Measurements from ENCODE around the gene ATG9A. TPM values are rescaled to one million over a fixed set of nuclear protein-coding genes. Genes with fewer than 3 reads are reported as not detected.
"Not testable (repeated sequence)": the region's sequence is repeated elsewhere in the genome, so short reads cannot be mapped to it uniquely, and the experiment has no call there.

Gene ATG9A
- polyA plus RNA-seq, 6 donors from 2014 or later = 12.6 to 25.4 (median 18.1) TPM

DNA sequence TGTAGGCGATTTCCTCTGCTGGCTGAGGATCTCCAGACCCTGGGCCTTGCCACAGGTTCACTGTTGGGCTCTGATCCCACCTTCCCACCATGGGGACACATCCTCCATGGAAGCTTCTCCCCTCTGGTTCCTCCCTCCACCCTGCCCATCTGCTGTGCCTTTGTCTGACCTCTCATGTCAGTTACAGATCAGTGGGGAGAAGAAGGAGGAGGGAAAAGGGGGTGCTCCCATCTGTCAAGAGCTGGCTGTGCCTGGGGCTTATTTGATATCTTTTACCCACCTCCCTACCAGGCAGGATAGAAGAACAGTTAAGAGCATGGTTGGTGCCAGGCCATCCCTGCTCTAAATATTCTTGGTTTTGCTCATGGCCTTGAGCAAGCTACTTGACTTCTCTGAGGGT lies 37.5 kb upstream of the ATG9A start:
- peaks cover 0 to 2% (median 0%) of the 10 kb centered on the region in 3 donors for H3K27me3 Mint-ChIP-seq
- H3K27ac Mint-ChIP-seq = no peak overlapping the region
- no peaks in the 10 kb centered on the region for H3K4me1 Mint-ChIP-seq
- H3K9me3 Mint-ChIP-seq = no peaks in the 10 kb centered on the region
- H3K4me3 Mint-ChIP-seq = no peak overlapping the region
- no peaks in the 10 kb centered on the region for H3K36me3 Mint-ChIP-seq
- ATAC-seq (ENCODE audit: low read depth in 2 of 2) = no peak
- no peak for DNase-seq

DNA sequence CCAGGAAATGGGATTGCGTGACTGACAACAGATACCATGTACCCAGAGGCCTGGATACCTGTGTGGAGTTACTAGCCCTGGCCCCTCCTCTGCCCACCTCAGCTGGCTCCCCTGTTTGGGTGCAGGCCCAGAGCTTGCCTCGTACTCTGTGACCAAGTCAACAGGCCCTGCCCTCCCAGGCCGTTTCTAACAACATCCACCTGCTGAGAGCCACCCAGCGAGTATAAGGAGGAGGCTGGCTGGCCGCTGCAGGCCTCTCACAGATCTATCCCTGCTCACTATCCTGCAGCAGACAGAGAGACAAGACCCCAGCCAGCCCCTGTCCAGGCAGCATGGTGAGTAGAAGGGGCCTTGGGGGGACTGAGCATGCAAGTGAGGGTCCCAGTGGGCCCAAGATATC lies 36.8 kb upstream of the ATG9A start:
- H3K27ac Mint-ChIP-seq = no peak overlapping the region
- no peaks in the 10 kb centered on the region for H3K9me3 Mint-ChIP-seq
- H3K4me1 Mint-ChIP-seq = no peaks in the 10 kb centered on the region
- DNase-seq = no peak
- no peak overlapping the region for H3K4me3 Mint-ChIP-seq
- H3K27me3 Mint-ChIP-seq = peaks cover 0 to 5% (median 0%) of the 10 kb centered on the region in 3 donors
- H3K36me3 Mint-ChIP-seq = no peaks in the 10 kb centered on the region
- no peak for ATAC-seq (ENCODE audit: low read depth in 2 of 2)

DNA sequence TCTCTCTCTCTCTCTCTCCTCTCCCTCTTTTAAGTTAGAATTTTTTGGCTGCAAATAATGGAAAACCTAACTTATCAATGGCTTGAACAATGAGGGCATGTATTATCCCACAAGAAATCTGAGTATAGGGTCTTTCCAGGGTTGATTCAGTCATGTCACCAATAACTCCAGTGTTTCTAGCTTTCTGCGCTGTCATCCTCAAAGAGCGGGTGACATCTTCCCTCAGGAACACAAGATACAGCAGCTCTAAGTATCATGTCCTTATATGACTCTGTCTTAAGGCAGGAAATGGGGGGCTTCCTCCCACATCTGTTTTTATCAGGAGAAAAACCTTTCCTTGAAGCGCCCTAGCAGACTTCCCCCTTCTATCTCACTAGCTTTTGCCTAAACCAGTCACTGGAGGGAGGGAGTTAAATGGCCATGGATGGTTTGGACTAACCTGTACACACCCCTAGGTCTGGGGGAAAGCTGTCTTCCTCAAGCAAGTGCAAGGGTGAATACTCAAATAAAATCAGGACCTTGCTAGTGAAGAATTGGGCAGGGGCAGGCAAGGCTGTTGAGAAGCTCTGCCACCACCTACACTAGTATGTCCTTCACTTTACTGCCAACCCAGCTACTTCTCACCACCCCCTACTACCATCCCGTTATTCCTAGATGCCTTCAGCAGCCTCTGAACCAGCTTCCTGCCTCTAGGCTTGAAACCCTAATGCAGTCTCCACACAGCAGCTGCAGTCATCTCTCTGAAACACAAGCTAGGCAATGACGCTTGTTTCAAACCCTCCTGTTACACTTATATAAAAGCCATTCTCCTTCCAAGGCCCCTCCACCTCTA lies 31.8 kb upstream of the ATG9A start:
- peak overlapping the region in 1 of 8 donors; percentile 43 for H3K4me3 Mint-ChIP-seq

DNA sequence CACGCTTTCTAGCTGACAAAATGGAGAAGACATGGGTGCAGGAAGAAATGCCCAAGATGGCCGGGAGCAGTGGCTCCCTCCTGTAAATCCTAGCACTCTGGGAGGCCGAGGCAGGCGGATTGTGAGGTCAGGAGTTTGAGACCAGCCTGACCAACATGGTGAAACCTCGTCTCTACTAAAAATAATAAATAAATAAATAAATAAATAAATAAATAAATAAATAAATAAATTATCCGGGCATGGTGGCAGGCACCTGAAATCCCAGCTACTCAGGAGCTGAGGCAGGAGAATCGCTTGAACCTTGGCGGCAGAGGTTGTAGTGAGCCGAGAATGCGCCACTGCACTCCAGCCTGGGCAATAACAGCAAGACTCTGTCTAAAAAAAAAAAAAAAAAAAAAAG lies 29.5 kb upstream of the ATG9A start:
- H3K9me3 Mint-ChIP-seq; H3K36me3 Mint-ChIP-seq; H3K4me3 Mint-ChIP-seq; H3K27me3 Mint-ChIP-seq; H3K27ac Mint-ChIP-seq; ATAC-seq (ENCODE audit: low read depth in 2 of 2); DNase-seq: not testable (repeated sequence)
- peaks cover 7 to 12% (median 8%) of the 10 kb centered on the region in 3 donors for H3K4me1 Mint-ChIP-seq

More for the DNA sequence above, 31.8 kb upstream of the ATG9A start:
- peaks cover 0 to 5% (median 0%) of the 10 kb centered on the region in 3 donors for H3K27me3 Mint-ChIP-seq
- no peak overlapping the region for H3K27ac Mint-ChIP-seq
- H3K4me1 Mint-ChIP-seq = no peaks in the 10 kb centered on the region
- peaks cover 0 to 1% (median 0%) of the 10 kb centered on the region in 7 donors for H3K9me3 Mint-ChIP-seq
- DNase-seq (no peak), ATAC-seq (ENCODE audit: low read depth in 2 of 2) (no peak)
- H3K36me3 Mint-ChIP-seq = no peaks in the 10 kb centered on the region

DNA sequence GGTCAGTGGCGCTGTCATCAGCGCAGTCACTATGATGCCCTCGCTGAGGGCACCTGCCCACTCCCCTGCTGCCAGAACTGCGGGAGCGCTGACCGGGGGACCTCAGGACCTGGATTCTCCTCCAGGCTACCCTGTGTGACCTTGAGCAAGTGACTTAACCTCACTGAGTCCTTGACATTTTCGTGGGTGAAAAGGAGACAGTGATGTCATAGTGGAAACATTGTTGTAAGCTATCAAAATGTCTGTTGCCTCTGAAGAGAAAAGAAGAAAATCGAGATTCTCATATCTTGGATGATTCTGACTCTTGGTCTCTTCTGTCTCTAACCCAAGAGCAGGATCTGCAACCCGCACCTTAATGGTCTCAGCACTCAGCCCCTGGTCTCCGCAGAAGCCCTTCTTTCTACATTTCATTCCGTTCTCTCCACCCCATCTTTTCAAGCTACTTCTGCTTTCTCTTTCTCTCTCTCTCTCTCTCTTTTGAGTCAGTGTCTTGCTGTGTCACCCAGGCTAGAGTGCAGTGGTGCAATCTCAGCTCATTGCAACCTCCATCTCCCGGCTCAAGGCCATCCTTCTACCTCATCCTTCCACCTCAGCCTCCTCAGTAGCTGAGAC lies 25.3 kb upstream of the ATG9A start:
- Mint-ChIP-seq H3K27me3 (no peaks in the 10 kb centered on the region), H3K4me1 (peaks cover 36 to 45% (median 44%) of the 10 kb centered on the region in 3 donors), H3K27ac (peak overlapping the region; percentile 85 to 97 (median 91)), H3K36me3 (peaks cover 0 to 7% of the 10 kb centered on the region in 2 donors), H3K9me3 (no peaks in the 10 kb centered on the region), H3K4me3 (peak overlapping the region; percentile 78 to 95 (median 90))
- ATAC-seq (ENCODE audit: low read depth in 2 of 2) (peak; percentile 47), DNase-seq (peak; percentile 67)

DNA sequence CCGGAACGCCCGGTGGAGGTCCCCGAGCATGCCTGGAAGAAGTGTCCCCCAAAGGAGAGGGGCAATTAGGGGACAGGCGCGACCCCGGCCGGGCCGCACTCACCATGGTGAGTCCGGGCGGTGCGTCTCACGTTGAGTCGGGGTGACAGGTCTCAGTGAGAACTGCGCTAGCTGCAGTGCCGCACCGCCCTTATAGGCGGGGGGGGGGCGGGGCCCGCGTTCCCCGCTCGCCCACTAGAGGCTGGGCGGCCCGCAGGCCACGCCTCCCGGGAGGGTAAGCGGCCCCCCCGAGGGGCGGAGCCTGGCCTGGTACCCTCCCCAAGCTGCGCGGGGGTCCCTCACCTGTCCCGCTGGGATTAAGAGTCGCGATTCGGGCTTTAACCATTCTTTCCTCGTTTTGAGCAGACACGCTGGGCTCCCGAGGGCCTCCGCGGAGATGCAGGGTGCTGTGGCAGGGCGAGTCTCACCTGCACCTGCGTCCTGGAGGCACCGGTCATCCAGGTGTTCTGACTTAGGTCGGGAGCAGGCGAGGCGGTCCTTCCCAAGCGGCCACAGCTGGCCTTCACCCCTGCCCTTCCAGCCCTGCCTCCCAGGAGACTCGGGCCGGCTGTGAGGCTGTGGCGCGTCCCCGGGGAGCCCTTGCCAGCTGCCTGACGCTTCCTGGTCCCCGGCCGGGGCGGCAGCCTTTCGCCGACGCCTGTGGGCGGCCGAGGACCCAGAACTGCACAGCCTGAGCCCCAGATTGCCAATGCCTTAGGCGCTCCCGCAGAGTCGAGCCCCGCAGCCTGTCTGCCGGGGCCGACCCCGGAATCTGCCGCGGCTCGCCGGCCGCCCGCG lies 24.5 kb upstream of the ATG9A start, which contains the start of gene TUBA4A:
Gene TUBA4A (minus strand): TSS at position 166 of the 837 bp plus-strand sequence. CDS start 60 bp downstream, at position 106.
- Mint-ChIP-seq H3K36me3 (peaks cover 0 to 7% of the 10 kb centered on the region in 2 donors), H3K4me3 (peak within 1 kb of the TSS; percentile 78 to 95 (median 90)), H3K9me3 (no peaks in the 10 kb centered on the region), H3K27me3 (no peaks in the 10 kb centered on the region), H3K4me1 (peaks cover 43 to 52% (median 51%) of the 10 kb centered on the region in 3 donors), H3K27ac (peak within 1 kb of the TSS; percentile 85 to 97 (median 94))
- ATAC-seq (ENCODE audit: low read depth in 2 of 2) (peak; percentile 78 to 79), DNase-seq (peak; percentile 88)

DNA sequence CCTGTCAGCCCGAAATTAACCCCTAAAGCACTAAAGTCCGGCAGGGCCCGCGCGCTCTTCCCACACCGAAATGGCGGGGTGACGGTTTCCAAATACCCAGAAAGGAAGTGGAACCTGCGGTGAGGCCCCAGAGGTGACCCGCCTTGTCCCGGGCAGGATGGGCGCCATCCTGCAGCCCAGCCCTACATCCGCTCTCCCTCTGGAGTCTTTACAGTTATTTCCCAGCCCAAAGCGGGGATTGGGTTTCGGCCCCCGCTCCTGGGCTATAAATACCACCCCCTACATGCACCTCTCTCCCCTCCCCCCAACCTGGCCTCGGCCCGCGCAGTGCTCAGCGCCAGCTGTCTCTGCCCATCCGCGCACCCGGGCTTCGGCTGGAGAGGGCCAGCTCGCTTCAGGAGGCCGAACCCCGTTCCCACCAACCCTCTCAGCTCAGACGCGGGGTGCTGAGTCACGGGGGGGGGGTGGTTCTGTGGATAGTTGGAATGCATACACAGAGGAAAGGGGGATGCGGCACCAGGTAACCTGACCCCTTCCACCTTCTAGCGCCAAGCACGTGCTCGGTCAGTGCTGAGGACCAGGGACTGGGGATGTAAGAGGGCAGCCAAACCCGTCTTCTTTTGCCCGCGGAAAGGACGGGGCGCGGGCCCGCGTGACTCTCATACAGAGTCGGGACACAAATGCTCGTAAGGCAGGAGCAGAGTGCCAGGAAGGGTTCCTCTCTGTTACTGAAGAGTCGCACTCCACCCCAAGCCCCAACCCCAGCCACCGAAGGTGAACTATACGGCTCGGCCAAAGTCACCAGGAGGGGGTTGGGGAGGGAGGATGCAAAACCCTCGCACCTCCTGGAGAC lies 23.7 kb upstream of the ATG9A start, which contains the start of gene TUBA4B:
Gene TUBA4B (plus strand): TSS at position 344 of the 853 bp plus-strand sequence. CDS start 165 bp downstream, at position 509.
- Mint-ChIP-seq H3K36me3 (peaks cover 0 to 7% of the 10 kb centered on the region in 2 donors), H3K4me3 (peak within 1 kb of the TSS; percentile 78 to 95 (median 90)), H3K27me3 (no peaks in the 10 kb centered on the region), H3K27ac (peak within 1 kb of the TSS; percentile 85 to 97 (median 92)), H3K9me3 (no peaks in the 10 kb centered on the region), H3K4me1 (peaks cover 52 to 60% (median 60%) of the 10 kb centered on the region in 3 donors)
- peak; percentile 27 to 32 for ATAC-seq (ENCODE audit: low read depth in 2 of 2)
- peak; percentile 50 for DNase-seq

DNA sequence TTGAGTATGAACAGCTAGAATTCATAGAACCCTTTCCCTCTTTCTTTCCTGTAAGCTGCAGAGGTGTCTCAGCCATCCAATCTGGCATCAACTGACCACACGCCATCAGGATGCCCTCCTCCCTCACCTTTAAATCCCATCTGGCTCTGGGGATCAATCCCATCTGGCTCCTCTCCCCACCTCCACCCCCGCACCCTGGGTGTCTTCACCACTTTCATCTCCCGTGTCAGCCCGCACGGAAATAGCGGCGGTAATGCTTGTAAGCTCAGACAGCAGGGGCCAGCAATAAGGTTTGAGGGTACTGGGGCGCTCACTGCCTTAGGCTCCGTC lies 23.1 kb upstream of the ATG9A start:
- ATAC-seq (ENCODE audit: low read depth in 2 of 2) = no peak
- H3K36me3 Mint-ChIP-seq = peaks cover 0 to 7% of the 10 kb centered on the region in 2 donors
- H3K4me3 Mint-ChIP-seq = peak overlapping the region; percentile 78 to 95 (median 90)

DNA sequence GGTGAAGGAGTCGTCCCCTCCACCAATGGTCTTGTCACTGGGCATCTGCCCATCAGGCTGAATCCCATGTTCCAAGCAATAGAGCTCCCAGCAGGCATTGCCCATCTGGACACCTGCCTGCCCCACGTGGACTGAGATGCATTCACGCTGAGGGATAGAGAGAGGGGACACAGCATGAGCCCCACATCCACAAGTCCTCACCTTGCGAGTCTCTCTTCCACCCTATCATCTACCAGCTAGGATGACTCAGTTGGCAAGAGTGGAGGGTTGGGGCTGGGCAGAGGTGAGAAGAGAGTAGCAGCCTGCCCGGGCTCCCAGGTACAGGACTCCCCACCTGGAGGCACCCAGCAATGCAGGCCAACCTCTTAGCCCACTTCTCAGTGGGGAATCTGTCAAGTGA lies 22.6 kb upstream of the ATG9A start:
- Mint-ChIP-seq H3K9me3 (no peaks in the 10 kb centered on the region), H3K27ac (peak overlapping the region in 4 of 6 donors; percentile 12 to 97 (median 84)), H3K4me3 (peak overlapping the region; percentile 78 to 95 (median 90)), H3K4me1 (peaks cover 60 to 71% (median 70%) of the 10 kb centered on the region in 3 donors), H3K36me3 (peaks cover 0 to 7% of the 10 kb centered on the region in 2 donors), H3K27me3 (no peaks in the 10 kb centered on the region)
- DNase-seq (no peak), ATAC-seq (ENCODE audit: low read depth in 2 of 2) (no peak)

More for the DNA sequence above, 23.1 kb upstream of the ATG9A start:
- Mint-ChIP-seq H3K4me1 (peaks cover 58 to 66% (median 66%) of the 10 kb centered on the region in 3 donors), H3K9me3 (no peaks in the 10 kb centered on the region), H3K27ac (peak overlapping the region; percentile 74 to 97 (median 88)), H3K27me3 (no peaks in the 10 kb centered on the region)
- no peak for DNase-seq

DNA sequence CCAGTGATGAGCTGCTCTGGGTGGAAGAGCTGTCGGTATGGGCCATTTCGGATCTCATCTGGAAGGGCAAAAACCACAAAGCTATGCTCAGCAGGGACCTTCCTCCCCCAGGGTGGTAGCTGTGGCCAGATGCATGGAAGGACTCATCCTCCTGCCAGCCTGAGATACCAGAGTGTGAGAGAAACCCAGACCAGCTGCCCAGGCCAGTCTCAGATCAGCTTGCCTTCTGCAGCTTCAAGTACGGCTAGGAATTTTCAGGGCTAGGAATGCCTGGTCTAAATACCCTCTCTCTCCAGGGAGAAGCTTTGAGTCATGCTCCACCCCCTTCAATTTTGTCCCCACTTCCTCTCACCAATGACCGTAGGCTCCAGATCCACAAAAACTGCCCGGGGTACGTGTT lies 22.2 kb upstream of the ATG9A start:
- DNase-seq = no peak
- H3K27ac Mint-ChIP-seq = peak overlapping the region in 4 of 6 donors; percentile 12 to 97 (median 84)
- H3K27me3 Mint-ChIP-seq = no peaks in the 10 kb centered on the region
- H3K4me3 Mint-ChIP-seq = peak overlapping the region; percentile 78 to 95 (median 90)
- ATAC-seq (ENCODE audit: low read depth in 2 of 2) = no peak
- peaks cover 0 to 7% of the 10 kb centered on the region in 2 donors for H3K36me3 Mint-ChIP-seq
- peaks cover 60 to 75% (median 74%) of the 10 kb centered on the region in 3 donors for H3K4me1 Mint-ChIP-seq
- no peaks in the 10 kb centered on the region for H3K9me3 Mint-ChIP-seq

DNA sequence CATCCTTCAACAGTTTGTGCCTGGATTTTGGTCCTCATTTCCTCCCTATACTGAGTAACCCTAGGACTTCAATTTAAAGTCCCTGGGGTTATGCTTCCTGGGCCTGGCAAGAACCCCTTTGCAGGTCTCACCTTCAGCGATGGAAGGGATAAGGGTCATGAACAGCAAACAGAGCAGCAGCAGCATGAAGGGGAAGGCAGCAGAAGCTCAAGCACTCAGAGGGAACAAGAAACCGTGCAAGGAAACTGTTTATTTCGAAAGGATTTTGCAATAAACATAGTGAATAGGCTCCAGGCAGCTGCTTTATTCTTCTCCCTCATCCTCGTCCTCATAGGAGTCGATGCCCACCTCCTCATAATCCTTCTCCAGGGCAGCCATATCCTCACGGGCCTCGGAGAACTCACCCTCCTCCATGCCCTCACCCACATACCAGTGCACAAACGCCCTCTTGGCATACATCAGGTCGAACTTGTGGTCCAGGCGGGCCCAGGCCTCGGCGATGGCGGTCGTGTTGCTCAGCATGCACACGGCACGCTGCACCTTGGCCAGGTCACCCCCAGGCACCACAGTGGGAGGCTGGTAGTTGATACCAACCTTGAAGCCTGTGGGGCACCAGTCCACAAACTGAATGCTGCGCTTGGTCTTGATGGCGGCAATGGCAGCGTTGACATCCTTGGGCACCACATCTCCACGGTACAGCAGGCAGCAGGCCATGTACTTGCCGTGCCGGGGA lies 20.8 kb upstream of the ATG9A start:
- no peak for ATAC-seq (ENCODE audit: low read depth in 2 of 2)
- Mint-ChIP-seq H3K4me1 (peaks cover 57 to 84% (median 79%) of the 10 kb centered on the region in 3 donors), H3K27me3 (no peaks in the 10 kb centered on the region), H3K36me3 (peaks cover 0 to 7% of the 10 kb centered on the region in 2 donors), H3K4me3 (peak overlapping the region; percentile 78 to 95 (median 91)), H3K9me3 (no peaks in the 10 kb centered on the region), H3K27ac (peak overlapping the region in 5 of 6 donors; percentile 59 to 94 (median 93))
- DNase-seq = no peak

Measured in naive B cell (primary cell).